Measurements from ENCODE around the gene SERPINC1.
A peak's percentile ranks its signal among the peaks of the same experiment; 100 is the strongest.

GRCh38 chr1:173914366-173914871, 2.7 kb downstream of the SERPINC1 start:
- peak; percentile 32 for TF ChIP-seq CTCF (IDR thresholded peaks at IDR 0.05; ENCODE audit: poor library complexity)
- no peak for TF ChIP-seq EZH2 (IDR thresholded peaks at IDR 0.05; ENCODE audit: borderline replicate concordance)
- no peak for TF ChIP-seq EZH2phosphoT487 (IDR thresholded peaks at IDR 0.05; ENCODE audit: low read depth, severe bottlenecking, unreplicated experiment)
